ENCODE data around the gene BRD2.

The BRD2 gene

GRCh38 chr6:32950010-32950409 lies 18.4 kb upstream of the BRD2 start:
- DNase-seq: no peak

GRCh38 chr6:32950449-32950848 lies 17.9 kb upstream of the BRD2 start:
- no peak for DNase-seq

- DNase-seq: peak; percentile 71
Observed at GRCh38 chr6:32952817-32953739, 15.3 kb upstream of the BRD2 start, which contains the start of gene HLA-DMA. Gene HLA-DMA (minus strand): TSS chr6:32953097. CDS start chr6:32953036, 61 bp downstream.

DNA sequence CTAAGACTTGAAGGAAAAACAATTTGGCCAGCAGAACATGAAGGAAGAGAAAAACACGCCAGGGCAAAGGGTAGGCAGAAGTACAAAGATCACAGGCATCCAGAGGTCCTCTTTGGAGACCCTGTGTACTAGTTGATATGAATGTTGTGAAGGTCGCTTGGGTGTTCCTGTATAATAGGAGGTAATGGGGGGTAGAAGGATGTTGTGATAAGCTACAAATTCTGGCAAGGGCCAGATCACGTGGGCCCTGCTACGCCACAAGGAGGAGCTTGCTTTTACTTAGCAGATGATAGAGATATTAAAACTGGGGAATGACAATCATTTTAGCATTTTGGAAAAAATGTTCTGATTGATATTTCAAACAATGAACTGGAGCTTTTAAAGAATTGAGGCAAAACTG lies 14.6 kb upstream of the BRD2 start:
- no peak for DNase-seq

- no peak for DNase-seq
Observed at GRCh38 chr6:32954267-32954666, 14.1 kb upstream of the BRD2 start.

GRCh38 chr6:32954986-32955802 lies 13.2 kb upstream of the BRD2 start:
- DNase-seq: no peak

GRCh38 chr6:32956176-32956575 lies 12.2 kb upstream of the BRD2 start:
- no peak for DNase-seq

- DNase-seq: no peak
Observed at GRCh38 chr6:32960563-32960962, 7.8 kb upstream of the BRD2 start.

DNA sequence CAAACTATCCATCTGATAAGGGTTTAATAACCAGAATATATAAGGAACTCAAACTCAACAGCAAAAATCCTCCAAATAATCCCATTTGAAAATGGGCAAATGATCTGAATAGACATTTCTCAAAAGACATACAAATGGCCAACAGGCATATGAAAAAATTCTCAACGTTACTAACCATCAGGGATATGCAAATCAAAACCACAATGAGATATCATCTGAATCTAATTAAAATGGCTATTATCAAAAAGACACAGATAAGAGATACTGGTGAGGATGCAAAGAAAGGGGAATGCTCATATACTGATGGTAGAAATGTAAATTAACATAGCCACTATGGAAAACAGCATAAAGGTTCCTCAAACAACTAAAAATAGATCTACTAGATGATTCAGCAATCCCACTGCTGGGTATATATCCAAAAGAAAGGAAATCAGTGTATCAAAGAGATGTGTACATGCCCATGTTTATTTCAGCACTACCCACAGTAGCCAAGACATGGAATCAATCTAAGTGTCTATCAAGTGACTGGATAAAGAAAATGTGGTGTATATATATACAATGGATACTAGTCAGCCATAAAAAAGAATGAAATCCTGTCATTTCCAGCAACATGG lies 6.1 kb upstream of the BRD2 start:
- DNase-seq: no peak

GRCh38 chr6:32963866-32964265 lies 4.5 kb upstream of the BRD2 start:
- DNase-seq: no peak

- no peak for DNase-seq
Observed at GRCh38 chr6:32964776-32965175, 3.6 kb upstream of the BRD2 start.

DNA sequence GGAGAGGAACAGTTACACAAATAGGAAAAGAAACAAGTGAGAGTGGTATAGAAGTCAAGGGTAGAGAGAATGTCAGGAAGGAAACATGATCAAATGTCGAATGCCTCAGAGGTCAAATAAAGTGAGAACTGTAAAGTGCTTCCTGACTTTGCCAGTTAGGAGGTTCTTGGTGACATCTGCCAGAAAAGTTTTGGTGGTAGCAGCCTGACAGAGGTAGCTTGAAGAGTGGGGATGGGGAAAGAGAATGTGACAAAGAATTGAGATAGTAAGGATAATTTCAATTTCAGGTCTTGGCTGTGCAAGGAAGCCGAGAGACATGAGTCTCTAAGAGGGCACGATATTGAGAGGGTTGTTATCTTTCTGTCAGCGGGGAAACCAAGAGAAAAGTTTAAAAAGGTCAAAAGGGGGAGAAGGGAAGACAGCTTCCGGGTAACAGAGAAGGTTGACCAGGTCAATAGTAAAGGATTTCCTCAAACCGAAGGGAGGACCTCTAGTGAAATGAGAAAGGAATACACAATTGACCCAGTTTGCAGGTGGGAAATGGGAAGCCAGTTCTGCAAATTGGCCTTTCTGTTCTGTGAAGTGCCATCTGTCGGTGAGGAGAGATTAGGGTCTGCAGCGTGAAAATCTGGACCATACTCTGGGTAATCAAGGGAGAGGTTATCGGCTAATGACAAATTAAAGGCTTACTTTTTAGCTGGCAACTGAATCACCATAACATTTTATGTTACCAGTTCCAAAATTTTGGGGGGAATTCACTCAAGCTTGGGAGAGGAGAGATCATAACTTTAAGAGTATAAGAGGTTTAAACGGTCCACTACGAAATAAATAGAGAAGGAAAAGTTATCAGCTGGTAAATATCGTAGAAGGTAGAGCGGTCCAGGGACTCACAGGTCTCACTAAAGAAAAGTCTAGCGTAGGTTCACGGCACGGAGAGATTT lies 973 bp upstream of the BRD2 start:
- peak; percentile 32 for DNase-seq

DNA sequence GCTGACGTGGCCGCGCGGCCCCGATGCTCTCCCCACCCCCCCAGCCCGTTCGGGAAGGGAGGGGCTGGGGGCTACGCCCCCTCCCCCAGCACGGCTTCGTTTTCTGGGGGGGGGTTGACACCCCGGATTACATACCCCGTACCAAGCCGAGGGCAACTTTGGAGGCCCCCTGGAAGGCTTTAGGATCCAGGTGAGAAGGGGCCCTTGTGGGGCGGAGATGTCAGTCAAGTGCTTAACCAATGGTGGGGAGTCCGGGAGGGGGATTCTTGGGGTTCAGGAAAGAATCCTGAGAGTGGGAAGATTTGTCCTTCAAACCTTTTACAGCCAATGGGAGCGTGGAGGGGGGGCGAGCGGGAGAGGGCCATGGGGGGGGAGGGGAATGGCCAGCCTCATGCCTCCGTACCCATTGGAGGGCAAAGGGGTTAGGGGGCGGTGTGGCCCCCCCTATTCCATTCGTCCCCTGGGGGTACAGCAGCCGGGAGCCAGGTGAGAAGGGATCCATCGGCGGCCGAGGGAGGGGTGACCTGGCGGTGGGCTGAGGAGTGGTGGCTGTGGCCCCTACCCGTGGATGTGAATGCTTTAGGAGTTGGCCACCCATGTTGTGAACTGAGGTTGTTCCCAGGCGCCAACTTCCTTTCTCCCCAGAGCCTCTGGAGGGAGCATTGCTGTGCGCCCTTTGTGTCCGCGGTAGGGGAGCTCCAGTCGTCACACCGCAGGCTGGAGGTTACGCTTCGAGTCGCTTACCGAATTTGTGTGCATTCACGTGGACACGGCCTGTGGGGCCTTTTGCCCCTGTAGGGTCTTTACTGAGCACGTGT lies 682 bp downstream of the BRD2 start:
- DNase-seq: peak; percentile 64

DNA sequence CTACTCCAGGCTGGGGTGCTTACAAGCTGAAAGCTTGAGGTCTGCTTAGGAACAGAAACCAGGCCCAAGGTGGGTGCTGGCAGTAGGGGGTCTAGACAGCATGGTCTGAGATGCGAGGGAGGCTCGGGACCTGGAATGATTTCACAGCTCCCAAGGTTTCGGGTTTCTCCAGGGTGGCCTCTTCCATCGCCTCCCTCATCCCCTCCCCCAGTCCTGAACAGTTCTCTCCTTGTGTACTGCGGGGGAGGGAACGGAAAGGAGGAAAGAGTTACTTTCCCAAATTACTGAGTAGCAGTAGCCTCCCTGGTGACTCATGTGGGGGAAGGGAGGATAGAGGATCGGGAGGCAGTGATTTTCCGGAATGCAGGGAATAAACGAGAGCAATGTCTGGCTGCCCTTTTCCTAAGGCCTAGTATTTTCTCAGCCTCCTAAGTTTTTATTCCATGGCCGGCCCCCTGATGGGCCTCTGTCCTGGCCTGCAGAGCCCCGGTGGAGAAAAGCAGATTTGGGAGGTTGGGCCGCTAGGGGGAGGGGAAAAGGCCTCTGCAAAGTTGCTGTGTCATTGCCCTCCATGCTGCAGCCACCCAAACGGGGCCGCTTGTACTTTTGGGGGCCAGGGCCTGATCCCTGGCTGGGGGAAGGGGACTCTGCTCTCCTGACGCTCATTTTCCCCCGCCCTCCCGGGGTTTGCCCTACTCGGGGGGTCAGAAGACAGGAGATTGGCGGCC lies 1.5 kb downstream of the BRD2 start:
- peak; percentile 77 for DNase-seq

GRCh38 chr6:32970413-32971241 lies 2.2 kb downstream of the BRD2 start:
- DNase-seq: peak; percentile 78

DNA sequence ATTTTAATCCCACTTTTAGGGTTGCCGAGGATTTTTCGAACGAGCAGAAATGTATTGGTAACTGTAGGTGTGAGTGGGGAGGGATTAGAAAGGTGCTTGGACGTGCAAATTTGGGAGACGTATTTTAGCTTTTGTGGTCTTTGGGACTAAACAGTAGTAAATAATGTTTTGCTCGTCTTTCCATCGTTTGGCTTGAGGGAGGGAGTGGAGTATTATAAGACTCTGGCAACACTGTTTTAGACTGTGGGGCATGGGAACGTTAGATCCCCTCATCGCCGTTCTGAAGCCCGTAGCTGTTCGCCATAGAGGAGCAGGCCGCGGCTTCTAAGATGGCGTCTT lies 2.8 kb downstream of the BRD2 start:
- no peak for DNase-seq

DNA sequence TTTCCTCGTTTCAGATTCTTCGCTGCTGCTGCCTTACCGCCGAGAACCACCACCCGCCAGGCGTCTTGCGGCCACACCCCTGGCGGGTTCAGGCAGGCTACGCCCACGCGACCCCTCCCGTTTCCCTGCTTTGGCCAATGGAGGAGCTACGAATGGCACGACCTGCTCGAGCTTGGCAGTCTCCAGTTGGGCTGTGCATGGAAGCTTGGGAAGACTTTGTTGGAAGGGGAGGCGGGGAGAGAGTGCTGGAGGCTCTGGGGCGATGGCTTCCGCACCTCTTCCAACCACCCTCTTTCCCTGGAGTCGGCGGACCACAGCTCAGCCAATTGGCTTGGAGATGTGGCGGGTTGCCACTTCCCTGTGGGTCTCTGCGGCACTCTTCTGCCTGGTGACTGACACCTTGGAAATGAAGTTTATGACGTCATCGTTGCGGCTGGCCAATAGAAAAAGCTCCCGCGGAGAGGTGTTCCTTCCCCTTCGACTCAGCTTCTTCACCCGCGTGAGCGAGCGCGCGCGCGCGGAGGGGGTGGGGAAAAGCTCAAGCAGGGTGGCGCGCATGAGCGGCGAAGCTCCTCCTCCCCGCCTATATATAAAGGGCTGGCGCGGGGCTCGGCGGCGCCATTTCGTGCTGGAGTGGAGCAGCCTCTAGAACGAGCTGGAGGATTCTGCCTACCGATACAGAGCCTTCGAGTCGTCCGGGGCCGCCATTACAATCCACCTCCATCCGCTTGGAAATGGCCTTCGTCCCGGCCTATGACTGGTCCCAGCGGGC lies 3.4 kb downstream of the BRD2 start:
- DNase-seq: peak; percentile 99

DNA sequence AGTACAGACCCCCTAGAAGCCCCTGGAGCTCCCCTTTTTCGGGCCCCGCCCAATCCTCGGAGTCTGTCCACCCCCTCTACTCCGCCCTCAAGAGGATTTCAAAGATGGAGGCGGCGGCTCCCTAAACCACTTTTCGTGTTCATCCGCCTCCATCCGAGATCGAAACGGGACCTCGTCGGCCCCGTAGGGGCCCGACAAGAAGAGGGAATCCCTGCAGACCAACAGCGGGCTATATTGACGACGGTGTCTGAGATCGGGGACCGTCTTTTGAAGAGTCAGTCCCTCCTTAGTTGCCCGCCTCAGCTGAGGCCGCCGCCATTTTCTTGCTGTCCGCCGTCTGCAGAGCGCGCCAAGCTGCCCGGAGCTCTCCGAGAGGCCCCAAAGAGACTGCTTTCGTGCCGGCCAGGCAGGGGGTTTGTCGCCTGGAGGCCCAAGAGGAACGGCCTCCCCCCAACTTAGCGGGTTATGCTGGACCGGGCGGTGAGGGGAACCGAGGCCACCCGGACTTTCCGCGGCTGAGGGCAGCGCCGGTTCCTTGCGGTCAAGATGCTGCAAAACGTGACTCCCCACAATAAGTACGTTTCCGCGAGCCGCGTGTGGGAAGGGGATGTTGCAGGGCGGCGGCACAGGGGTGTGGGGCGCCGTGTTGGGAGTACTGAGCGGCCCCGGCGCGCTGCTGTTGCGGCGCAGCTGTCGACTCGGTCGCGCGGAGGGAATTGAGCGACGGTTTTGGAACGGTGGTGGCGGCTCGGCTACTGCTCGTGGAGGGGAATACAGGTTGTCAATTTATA lies 4.2 kb downstream of the BRD2 start:
- no peak for DNase-seq

Data from NCI-H2227 treated with DMSO at 0.1 percent for 48 hours (cell line).